HG03342 (cell line): ENCODE measurements around the gene RTL10.

Source experiments
- ATAC-seq: cut with Tn5 transposase; IDR thresholded peaks from one replicate; pipeline ENCODE4 v1.9.1; 2021; ENCODE audit warnings: mild to moderate bottlenecking, moderate library complexity; ENCODE audit not compliant: unreplicated experiment

RTL10 gene

DNA sequence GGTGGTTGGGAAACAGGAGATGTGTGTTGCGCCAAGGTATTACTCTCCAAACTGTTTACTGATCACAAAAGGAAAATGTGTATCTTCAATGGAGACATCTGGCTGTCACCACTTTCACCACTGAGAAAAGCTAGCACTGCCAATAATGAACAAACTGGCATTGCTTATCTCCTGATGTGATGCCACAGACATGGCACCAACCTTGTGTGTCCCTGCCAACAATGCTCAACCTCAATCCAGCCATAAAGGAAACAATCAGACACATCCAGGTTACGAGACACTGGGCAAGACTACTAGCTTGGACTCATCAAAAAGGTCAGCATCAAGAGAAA, 28.1 kb downstream of the RTL10 start:
- no peak for ATAC-seq

DNA sequence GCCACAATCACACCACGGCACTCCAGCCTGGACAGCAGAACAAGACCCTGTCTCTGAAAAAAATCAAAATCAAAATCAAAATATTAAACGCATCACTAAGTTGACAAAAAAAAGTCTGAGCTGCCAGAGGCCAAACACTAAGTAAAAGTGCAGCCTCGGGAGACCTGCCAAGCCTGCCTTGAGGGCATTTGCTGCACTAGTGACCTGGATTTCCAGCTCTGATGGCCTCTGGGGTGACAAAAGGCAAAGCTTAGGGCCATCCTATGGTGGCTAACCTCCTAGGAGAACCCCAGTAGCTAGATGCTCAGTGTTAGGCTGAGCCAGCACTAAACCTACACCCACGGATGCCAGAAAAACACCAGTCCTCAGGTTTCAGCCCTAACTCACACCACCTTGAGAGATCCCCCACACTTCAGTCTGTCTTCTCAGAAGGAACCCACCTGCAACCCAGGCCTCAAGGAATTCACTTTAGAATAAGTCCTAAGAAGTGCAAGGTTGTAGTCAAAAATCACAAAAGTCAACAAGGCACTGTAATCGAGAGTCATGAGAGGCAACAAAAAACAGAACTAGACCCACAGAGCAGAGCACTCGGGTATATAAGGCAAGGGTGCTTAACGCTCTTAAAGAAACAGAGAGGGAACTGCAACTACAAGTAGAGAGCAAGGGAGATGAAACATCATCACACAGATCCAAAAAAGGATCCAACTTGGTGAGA, 28.6 kb downstream of the RTL10 start:
- no peak for ATAC-seq

DNA sequence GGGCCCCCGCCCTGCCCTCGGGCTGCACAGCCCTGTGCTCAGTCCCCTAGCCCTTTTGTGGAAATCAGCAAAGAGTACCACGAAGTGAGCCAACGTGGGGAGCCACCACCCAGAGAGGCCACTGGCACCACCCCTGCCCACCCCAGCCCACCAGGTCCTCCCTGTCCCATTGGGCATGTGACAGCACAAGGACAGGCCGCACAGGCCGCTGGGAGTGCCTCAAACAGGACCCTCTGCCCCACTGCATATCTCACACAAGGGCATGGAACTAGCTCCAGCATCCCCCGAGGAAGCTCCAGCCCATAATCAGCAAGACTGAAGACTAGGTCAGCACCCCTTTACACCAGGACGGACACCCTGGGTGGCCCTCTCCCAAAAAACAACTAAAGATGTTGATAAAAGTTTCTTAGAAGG, 29.7 kb downstream of the RTL10 start:
- no peak for ATAC-seq

DNA sequence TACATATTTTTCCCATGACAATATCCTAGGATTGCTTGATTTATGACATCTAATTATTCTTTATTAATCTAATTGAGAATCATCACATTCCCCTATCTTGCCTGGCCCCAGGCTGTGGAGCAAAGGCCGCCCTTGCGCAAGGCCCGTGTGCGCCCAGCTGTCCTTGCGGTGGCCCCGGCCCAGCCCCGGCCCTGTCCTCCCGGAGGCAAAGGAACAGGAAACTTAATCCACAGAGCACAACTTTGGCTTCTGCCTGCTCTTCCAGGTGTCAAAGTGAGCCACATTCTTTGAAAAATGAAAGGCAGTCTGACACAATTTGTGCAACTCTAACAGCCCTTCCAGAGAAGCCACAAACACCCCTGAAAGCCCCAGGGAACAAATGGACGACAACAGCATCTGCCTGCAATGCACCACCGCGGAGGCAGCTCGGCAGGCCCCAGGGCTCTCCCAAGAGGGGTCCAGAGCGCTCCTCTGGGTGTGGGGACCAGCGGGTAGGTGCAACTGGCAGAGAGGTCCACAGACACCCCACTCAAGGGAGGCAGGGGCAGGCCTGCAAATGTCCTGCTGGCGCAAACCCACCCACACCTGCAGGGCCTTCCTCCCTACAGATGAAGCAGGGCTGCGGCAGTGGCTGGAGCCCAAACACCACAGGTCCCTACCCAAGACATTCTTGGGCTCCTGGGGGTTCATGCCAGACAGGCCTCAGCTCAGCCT, 30.3 kb downstream of the RTL10 start:
- no peak for ATAC-seq

GRCh38 chr22:19823902-19824211, 30.8 kb downstream of the RTL10 start:
- no peak for ATAC-seq

DNA sequence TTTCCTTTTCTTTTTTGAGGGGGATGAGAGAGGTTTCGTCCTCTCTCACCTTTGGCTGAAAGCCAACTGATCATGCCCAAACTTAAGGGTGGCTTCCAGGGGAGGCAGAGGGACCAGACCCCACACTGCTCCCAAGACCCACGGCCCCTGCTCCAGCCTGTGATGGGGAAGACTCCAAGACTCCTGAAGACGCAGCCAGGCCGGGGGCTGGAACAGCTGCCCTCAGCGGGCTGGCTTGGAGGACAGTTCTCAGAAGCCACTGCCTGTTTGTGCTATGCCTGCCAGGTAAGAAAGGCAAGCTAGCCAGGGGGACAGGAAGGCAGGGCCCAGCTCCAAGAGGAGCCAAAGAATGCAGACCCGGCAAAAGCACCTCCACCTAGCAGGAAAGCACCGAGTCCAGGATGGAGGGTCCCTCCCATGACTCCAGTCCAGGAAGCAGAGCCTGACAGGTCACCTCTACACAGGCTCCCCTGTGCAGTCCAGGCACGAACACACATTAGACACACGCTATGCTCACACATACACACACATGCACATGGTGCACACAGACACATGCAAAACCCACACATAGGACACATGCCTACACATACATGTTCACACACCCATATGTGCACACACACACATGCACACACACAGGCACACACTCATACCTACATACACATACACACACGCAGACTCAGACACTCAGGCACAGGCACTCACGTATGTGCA, 31.3 kb downstream of the RTL10 start:
- ATAC-seq, result no peak

DNA sequence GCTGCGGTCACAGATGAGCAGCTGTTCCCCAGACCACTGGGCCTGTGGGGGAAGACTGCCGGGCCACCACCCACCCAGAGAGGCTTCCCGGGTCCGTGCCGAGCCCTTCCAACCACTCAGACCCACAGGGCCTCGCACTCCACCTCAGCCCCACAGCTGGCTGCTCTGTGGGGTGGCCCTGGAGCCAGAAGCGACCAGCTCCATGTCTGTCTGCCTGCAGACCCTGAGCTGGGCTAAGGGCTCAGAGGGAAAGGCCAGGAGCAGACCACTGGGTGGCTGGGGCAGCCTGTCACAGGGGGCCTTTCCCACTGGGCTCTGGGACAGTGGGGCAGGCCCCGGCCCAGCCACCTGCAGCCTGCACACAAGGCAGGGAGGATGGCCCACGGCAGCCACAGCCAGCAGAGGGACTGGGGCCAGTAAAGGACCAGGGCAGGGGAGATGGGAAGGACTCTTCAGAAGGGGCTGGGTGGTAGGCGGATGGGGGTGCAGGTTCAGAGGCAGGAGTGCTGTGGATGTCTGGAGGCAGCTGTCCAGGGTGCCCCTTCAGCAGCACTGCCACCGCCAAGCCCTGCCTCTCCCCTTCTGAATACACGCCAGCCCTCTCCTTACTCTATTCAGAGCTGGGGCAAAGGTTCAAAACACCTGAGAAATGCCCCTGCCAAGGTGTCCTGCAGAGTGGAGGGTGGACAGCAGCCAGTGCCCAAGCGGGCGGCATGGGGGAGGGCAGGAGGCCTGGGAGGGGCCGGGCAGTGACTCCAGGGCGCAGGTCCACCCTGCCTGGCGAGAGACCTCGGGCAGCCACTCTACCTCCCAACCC, 32.2 kb downstream of the RTL10 start:
- no peak for ATAC-seq

DNA sequence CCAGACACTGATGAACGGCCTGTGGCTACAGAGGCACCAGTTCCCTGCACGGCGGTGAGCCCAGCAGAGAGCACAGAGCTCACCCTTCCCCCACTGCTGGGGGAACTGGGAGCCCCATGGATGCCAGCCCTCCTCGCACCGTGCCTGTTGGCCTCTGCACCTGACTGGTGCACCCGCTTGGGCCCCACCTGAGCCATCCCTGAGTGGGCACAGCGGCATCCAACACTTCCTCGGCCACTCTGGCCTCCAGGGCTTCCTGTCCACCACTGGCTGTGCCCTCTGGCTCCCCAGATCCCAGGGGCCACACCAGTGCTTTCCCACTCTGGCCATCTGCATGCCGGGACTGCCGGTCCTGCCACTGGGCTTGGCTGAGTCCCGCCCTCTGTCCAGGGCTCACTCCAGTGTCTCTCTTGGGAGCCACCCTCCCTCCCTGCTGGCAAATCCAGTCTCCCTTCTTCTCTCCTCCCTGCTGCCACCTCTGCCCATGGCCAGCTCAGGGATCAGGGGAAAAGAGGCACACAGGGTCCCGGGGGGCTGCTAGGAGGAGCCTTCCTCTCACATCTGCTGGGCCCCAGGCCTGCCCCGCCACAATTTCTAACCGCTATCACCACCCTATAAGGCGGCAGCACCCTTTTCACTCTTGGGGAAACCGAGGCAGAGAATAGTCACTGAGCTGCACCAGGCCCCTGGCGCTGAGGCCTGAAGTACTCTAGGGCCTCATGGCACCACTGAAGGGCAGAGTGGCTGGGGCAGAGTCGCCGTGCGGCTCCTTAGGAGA, 33.0 kb downstream of the RTL10 start:
- ATAC-seq, result no peak

DNA sequence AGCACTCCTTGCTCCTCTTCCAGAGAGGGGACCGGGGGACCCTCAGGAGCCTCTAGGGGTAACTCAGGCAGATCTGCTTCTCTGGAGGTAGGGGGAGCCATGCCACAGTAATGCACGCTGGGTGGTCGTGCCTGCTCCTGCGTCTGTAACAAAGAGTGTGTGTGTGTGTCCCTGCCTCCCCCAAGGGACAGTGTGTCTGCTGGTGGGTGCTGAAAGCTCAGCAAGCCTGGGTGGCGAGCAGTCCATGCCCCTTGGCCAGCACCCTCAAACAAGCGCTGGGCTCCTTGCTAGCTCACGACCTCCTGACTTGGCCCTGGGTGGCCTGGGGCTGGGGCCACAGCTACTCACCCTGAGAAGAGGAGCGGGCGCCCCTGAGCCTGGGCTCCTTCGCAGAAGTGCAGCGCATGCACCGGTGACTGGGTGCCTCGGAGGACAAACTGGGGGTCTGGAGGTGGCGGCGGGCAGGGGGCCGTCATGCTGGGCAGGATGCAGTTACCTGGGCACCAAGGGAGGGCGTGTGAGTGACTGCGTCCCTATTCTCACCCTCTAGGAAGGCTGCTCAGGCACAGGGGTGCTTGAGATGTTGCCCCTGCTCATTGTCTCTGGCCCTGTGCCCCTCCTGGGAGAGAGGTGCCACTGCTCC, 33.7 kb downstream of the RTL10 start:
- no peak for ATAC-seq

DNA sequence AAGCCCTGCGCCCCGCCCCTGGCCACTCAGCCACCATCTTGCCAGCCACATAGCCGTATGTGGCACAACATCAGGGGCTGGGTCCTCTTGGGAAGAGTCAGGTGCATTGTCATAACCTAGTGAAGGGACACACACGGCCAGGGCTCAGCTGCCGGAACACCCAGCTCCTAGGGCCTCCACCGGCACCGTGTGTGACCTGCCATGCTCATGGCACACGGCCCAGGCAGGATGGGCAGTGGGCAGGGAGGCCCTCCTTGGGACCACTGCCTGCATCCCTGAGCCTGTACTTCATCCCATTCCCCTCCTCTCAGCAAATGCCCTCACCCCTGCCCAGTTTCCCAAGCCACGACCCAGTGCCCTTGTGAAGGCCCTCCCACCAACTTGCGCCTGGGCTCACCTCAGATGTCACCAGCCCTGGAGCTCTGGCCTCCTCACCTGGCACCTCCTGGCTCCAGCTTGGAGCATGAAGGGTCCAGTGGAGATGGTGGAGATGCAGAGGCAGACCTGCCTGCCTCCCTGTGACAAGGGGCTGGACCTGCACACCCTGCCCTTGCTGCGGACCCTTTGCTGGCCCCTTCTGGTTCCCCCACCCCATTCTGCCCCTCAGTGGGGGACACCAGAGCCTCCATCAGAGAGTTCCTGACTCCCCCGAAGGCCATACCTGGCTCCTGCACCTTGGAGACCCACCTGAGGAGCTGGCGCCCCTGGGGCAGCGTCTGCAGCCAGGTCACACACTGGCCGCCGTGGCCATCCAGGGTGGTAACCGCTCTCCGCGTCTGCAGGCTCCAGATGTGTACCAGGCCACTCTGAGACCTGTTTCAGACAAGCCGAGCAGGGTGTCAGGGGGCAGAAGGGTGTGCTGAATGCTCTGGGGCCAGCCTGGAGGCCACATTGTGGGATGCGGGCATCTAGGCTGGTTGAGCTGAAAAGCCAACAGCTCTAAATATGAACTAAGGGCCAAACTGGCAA, 34.5 kb downstream of the RTL10 start:
- ATAC-seq, result no peak

GRCh38 chr22:19819208-19819910, 35.3 kb downstream of the RTL10 start:
- no peak for ATAC-seq

DNA sequence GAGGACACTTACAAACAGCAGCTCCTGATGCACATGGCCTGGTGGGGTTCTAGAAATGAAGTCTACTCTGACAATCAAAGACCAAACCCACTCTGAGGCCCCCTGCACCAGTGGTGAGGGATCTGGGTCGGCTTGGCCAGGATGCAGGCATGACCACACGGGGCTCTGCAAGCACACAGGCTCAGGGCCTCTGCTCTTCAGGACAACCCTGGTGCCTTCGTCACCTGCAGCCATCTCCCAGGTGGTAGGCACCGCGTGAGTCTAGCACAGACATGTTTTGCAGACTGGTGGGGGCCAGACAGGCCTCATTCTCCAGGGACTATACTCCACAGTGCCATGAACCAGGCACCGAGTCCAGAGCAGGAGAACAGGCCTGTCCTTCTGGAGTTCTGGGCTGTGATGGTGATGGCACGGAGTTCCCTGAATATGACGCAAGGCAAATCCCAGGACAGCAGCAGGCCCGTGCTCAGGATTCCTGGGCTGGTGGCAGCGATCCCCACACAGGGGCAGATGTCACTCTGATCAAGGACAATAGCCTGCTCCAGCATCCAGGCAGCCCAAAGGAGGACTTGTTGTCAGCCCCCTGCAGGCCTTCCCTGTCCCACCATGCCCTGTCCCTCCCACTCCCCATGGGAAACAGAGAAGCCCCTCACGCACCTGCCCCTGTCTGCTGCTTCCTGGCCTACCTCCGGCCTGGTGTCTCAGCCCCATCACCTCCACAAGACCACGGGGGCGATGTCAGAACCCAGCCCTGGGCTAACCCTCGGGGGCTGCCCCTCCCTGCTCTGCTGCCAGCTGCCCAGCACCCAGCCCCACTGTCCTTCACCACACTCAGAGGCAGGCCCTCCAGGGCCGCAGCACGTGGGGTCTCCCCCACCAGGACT, 36.1 kb downstream of the RTL10 start:
- no peak for ATAC-seq

DNA sequence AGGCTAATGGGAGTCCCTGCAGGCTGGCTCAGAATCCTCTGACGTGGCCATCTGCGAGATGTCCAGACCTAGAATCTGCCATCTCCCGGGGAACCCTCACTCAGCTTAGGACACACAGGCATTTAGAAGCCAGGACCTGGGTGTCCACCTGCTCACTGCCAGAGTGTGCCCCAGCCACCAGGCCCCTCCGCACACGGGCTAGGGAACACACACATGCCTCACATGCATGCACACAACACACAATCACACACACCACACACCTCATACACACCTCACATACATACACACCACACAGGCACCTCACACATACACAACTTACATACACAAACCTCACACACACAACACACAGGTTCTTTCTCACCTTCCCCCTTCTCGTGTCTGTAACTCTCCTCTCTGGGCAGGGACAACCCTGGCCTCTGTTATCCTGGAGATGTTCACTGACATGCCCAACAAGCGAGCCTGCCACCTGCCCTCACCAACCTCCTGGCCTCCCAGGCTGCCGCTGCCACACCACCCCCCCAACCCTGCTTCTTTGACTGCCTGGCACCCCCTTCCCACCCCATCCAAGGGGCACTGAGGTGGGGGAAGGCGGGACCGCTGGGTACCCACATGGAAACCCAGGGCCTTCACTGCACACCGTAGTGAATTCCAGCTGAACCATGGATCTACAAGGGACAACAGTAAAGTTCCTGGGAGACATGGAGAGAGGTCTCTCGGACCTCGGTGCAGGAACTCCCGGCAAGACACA, 38.1 kb downstream of the RTL10 start:
- ATAC-seq, result no peak

DNA sequence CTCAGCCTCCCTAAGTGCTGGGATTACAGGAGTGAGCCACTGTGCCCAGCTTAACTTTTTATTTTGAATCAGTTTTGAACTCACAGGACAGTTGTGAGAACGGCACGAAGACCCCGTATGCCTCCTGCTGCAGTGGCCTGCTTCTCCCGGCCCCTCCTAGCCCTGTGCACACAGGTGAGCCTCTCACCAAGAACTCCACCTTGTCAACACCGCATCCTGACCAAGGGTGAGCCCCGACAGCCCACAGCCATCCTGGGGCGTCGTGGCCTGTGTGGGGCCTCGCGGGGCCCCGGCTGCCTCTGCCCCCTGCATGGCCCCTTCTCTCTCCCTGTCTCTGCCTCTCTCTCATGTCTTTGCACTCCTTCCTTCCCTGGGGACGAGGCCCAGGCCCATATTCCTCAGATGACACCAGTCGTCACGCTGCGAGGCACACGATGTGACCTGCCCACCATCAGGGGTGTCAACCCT, 38.8 kb downstream of the RTL10 start:
- no peak for ATAC-seq

DNA sequence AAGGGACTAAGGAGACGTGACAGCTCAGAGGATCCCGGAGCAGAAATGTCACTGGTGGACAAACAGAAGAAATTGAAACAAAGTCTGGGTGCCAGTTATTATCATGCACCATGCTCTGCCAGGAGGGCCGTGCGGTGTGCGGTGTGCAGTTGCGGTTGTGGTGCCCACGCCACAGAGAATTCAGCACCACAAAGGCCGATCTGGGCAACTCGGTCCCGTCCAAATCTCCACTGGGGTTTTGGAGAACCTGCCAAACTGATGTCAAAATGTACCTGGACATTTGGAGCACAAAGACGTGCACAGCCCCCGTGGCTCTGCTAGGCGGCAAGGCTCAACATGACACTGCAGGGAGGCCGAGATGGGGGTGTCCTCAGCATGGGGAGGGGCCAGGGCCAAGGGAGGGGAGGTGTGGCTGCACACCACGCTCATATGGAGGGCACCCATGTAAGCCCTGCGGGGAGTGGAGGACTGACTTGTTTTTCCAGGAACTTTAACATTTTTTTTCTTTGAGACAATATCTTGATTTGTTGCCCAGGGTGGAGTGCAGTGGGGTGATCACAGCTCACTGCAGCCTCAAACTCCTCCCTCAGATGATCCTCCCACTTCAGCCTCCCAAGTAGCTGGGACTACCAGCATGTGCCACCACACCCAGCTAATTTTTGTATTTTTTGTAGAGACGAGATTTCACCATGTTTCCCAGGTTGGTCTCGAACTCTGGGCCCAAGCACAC, 39.4 kb downstream of the RTL10 start:
- no peak for ATAC-seq

GRCh38 chr22:19814428-19814827, 40.2 kb downstream of the RTL10 start:
- ATAC-seq, result no peak
